Activated CD8-positive, alpha-beta memory T cell treated with anti-CD3 and anti-CD28 coated beads, Interleukin-2, amount 10 ng/mL, durations not matched to agents 7 days and 5 days (primary cell): ENCODE results near the gene FGGY. TPM values are rescaled to one million over a fixed set of nuclear protein-coding genes. Genes with fewer than 3 reads are reported as not detected.
"Not testable (repeated sequence)": the region's sequence is repeated elsewhere in the genome, so short reads cannot be mapped to it uniquely, and the experiment has no call there.

Experiments used
- ATAC-seq: fragments of 150-1000 bp; cut with Tn5 transposase; one replicate; pipeline ENCODE4 v1.10.0; 2021; ENCODE audit warnings: moderate library complexity
- CTCF ChIA-PET: fragments of 350-600 bp; sonication (Branson Sonifier 250); formaldehyde crosslinking; loops from one replicate; lab custom pipeline; 2021; ENCODE audit warnings: antibody characterized with exemption; lab: Charles Lee
- DNase-seq: peaks from one replicate; pipeline ENCODE4 v3.0.0-alpha.2; 2020
- H3K27ac Mint-ChIP-seq: one replicate; pipeline ENCODE4 v1.8.0; 2021; ENCODE audit warnings: mild to moderate bottlenecking, mixed read lengths
- H3K27me3 Mint-ChIP-seq: one replicate; pipeline ENCODE4 v1.8.0; 2021; ENCODE audit warnings: mixed read lengths
- H3K36me3 Mint-ChIP-seq: one replicate; pipeline ENCODE4 v1.8.0; 2021; ENCODE audit warnings: mild to moderate bottlenecking, mixed read lengths
- H3K4me1 Mint-ChIP-seq: one replicate; pipeline ENCODE4 v1.8.0; 2021; ENCODE audit warnings: mixed read lengths
- H3K4me3 Mint-ChIP-seq: one replicate; pipeline ENCODE4 v1.8.0; 2021; ENCODE audit warnings: mild to moderate bottlenecking, moderate library complexity, mixed read lengths
- H3K9me3 Mint-ChIP-seq: one replicate; pipeline ENCODE4 v1.8.0; 2022; ENCODE audit warnings: low read depth, mixed read lengths
- total RNA-seq, 2 experiments: library from RNA; stranded (reverse); gene quantifications; one replicate each; pipeline ENCODE4 v1.2.3, GENCODE V29; 2021

FGGY gene
- total RNA-seq, 2 experiments from 2014 or later: 15.8 to 16.7 TPM

- DNase-seq: no peak
- CTCF ChIA-PET: no interaction called here
- Mint-ChIP-seq H3K36me3 (peaks cover 7% of the 10 kb centered on the region), H3K4me1 (peaks cover 34% of the 10 kb centered on the region), H3K27me3 (no peaks in the 10 kb centered on the region), H3K27ac (no peak overlapping the region), H3K4me3 (no peak overlapping the region), H3K9me3 (no peaks in the 10 kb centered on the region)
- no peak for ATAC-seq
Measured at GRCh38 chr1:59478822-59479221, 181.9 kb downstream of the FGGY start.

GRCh38 chr1:59480188-59480888 is 183.4 kb downstream of the FGGY start:
- H3K27ac Mint-ChIP-seq: no peak overlapping the region
- H3K4me3 Mint-ChIP-seq: no peak overlapping the region
- peaks cover 26% of the 10 kb centered on the region for H3K4me1 Mint-ChIP-seq
- H3K36me3 Mint-ChIP-seq: peaks cover 7% of the 10 kb centered on the region
- no peaks in the 10 kb centered on the region for H3K9me3 Mint-ChIP-seq
- no peak for ATAC-seq
- CTCF ChIA-PET: no interaction called here
- no peak for DNase-seq
- no peaks in the 10 kb centered on the region for H3K27me3 Mint-ChIP-seq

GRCh38 chr1:59481881-59482505 is 185.1 kb downstream of the FGGY start:
- no peaks in the 10 kb centered on the region for H3K27me3 Mint-ChIP-seq

GRCh38 chr1:59482986-59483385 is 186.1 kb downstream of the FGGY start:
- H3K27ac Mint-ChIP-seq: no peak overlapping the region

More at GRCh38 chr1:59481881-59482505, 185.1 kb downstream of the FGGY start:
- peaks cover 15% of the 10 kb centered on the region for H3K4me1 Mint-ChIP-seq
- no peaks in the 10 kb centered on the region for H3K9me3 Mint-ChIP-seq
- DNase-seq: no peak
- CTCF ChIA-PET: no interaction called here
- ATAC-seq: no peak
- peaks cover under 1% of the 10 kb centered on the region for H3K36me3 Mint-ChIP-seq
- no peak overlapping the region for H3K27ac Mint-ChIP-seq
- no peak overlapping the region for H3K4me3 Mint-ChIP-seq

GRCh38 chr1:59484096-59484495 is 187.2 kb downstream of the FGGY start:
- no peak overlapping the region for H3K27ac Mint-ChIP-seq
- no peaks in the 10 kb centered on the region for H3K9me3 Mint-ChIP-seq
- ATAC-seq: no peak

More at GRCh38 chr1:59482986-59483385, 186.1 kb downstream of the FGGY start:
- no peaks in the 10 kb centered on the region for H3K27me3 Mint-ChIP-seq
- H3K4me3 Mint-ChIP-seq: no peak overlapping the region
- peaks cover 19% of the 10 kb centered on the region for H3K4me1 Mint-ChIP-seq
- H3K36me3 Mint-ChIP-seq: no peaks in the 10 kb centered on the region
- ATAC-seq (no peak), DNase-seq (no peak)
- CTCF ChIA-PET: no interaction called here
- no peaks in the 10 kb centered on the region for H3K9me3 Mint-ChIP-seq

GRCh38 chr1:59485171-59485570 is 188.3 kb downstream of the FGGY start:
- Mint-ChIP-seq H3K27ac (no peak overlapping the region), H3K36me3 (no peaks in the 10 kb centered on the region), H3K4me1 (peaks cover 19% of the 10 kb centered on the region), H3K4me3 (no peak overlapping the region), H3K9me3 (no peaks in the 10 kb centered on the region), H3K27me3 (no peaks in the 10 kb centered on the region)
- CTCF ChIA-PET: no interaction called here
- ATAC-seq: no peak
- no peak for DNase-seq

More at GRCh38 chr1:59484096-59484495, 187.2 kb downstream of the FGGY start:
- Mint-ChIP-seq H3K36me3 (no peaks in the 10 kb centered on the region), H3K4me1 (peaks cover 19% of the 10 kb centered on the region), H3K4me3 (no peak overlapping the region), H3K27me3 (no peaks in the 10 kb centered on the region)
- no peak for DNase-seq
- CTCF ChIA-PET: no interaction called here

GRCh38 chr1:59485949-59486348 is 189.1 kb downstream of the FGGY start:
- H3K36me3 Mint-ChIP-seq: no peaks in the 10 kb centered on the region
- H3K27me3 Mint-ChIP-seq: no peaks in the 10 kb centered on the region
- ATAC-seq (no peak), DNase-seq (no peak)
- no peaks in the 10 kb centered on the region for H3K9me3 Mint-ChIP-seq
- peaks cover 19% of the 10 kb centered on the region for H3K4me1 Mint-ChIP-seq
- CTCF ChIA-PET: no interaction called here
- no peak overlapping the region for H3K4me3 Mint-ChIP-seq
- H3K27ac Mint-ChIP-seq: no peak overlapping the region

- ATAC-seq: no peak
- H3K36me3 Mint-ChIP-seq: no peaks in the 10 kb centered on the region
- H3K9me3 Mint-ChIP-seq: no peaks in the 10 kb centered on the region
- DNase-seq: no peak
- H3K27ac Mint-ChIP-seq: no peak overlapping the region
- peaks cover 19% of the 10 kb centered on the region for H3K4me1 Mint-ChIP-seq
- CTCF ChIA-PET: no interaction called here
- no peaks in the 10 kb centered on the region for H3K27me3 Mint-ChIP-seq
- H3K4me3 Mint-ChIP-seq: no peak overlapping the region
Measured at GRCh38 chr1:59486615-59487014, 189.7 kb downstream of the FGGY start.

GRCh38 chr1:59487335-59488031 is 190.6 kb downstream of the FGGY start:
- CTCF ChIA-PET: no interaction called here

GRCh38 chr1:59492500-59492899 is 195.6 kb downstream of the FGGY start:
- Mint-ChIP-seq H3K27ac (no peak overlapping the region), H3K9me3 (peaks cover 6% of the 10 kb centered on the region), H3K36me3 (peaks cover 6% of the 10 kb centered on the region), H3K4me3 (no peak overlapping the region), H3K27me3 (no peaks in the 10 kb centered on the region), H3K4me1 (peaks cover 3% of the 10 kb centered on the region)
- CTCF ChIA-PET: no interaction called here
- DNase-seq: no peak
- ATAC-seq: no peak

More at GRCh38 chr1:59487335-59488031, 190.6 kb downstream of the FGGY start:
- Mint-ChIP-seq H3K4me3 (no peak overlapping the region), H3K27me3 (no peaks in the 10 kb centered on the region), H3K4me1 (peaks cover 17% of the 10 kb centered on the region), H3K9me3 (peaks cover 2% of the 10 kb centered on the region), H3K27ac (no peak overlapping the region), H3K36me3 (no peaks in the 10 kb centered on the region)
- ATAC-seq (peak; percentile 16), DNase-seq (no peak)

GRCh38 chr1:59494145-59494833 is 197.4 kb downstream of the FGGY start:
- peaks cover 6% of the 10 kb centered on the region for H3K9me3 Mint-ChIP-seq
- CTCF ChIA-PET: no interaction called here
- H3K4me3 Mint-ChIP-seq: no peak overlapping the region
- H3K4me1 Mint-ChIP-seq: peaks cover 6% of the 10 kb centered on the region
- H3K36me3 Mint-ChIP-seq: peaks cover 6% of the 10 kb centered on the region
- ATAC-seq (no peak), DNase-seq (no peak)
- H3K27ac Mint-ChIP-seq: no peak overlapping the region
- no peaks in the 10 kb centered on the region for H3K27me3 Mint-ChIP-seq

GRCh38 chr1:59496156-59496555 is 199.3 kb downstream of the FGGY start:
- ATAC-seq, H3K9me3 Mint-ChIP-seq, H3K4me1 Mint-ChIP-seq, H3K27ac Mint-ChIP-seq, H3K27me3 Mint-ChIP-seq, H3K4me3 Mint-ChIP-seq, DNase-seq, H3K36me3 Mint-ChIP-seq, CTCF ChIA-PET: not testable (repeated sequence)

GRCh38 chr1:59497616-59498015 is 200.7 kb downstream of the FGGY start:
- Mint-ChIP-seq H3K4me1 (peaks cover 6% of the 10 kb centered on the region), H3K27ac (no peak overlapping the region), H3K36me3 (peaks cover 6% of the 10 kb centered on the region), H3K9me3 (peaks cover 4% of the 10 kb centered on the region), H3K4me3 (no peak overlapping the region), H3K27me3 (no peaks in the 10 kb centered on the region)
- no peak for DNase-seq
- CTCF ChIA-PET: no interaction called here
- no peak for ATAC-seq
